NCI-H226 (cell line): Measurements from ENCODE around the gene SPATA31A6.
"Not testable (repeated sequence)": the region's sequence is repeated elsewhere in the genome, so short reads cannot be mapped to it uniquely, and the experiment has no call there.

ENCODE experiments used
- DNase-seq: peaks from one replicate; pipeline ENCODE4 v3.0.0-alpha.2; 2015

SPATA31A6 gene

DNA sequence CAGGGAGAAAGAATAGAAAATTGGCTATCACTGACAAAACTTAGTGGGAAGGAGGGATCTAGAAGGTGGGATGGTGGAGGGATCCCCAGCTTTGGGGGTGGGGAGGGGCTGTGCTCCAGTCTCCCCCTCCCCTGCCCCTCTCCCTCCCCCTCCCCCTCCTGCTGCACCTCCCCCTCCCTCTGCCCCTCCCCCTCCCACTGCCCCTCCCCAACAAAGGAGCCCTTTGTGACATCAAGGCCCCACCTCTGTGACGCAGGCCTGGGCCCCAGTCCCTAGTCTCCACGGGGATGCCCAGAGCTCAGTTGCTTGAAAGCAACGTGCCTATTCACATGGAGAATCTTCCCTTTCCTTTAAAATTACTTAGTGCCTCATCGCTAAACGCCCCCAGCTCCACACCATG is at the start of gene SPATA31A6:
Gene SPATA31A6 (plus strand): TSS at position 301 of the 400 bp plus-strand sequence. CDS start 29 bp downstream, at position 330.
- DNase-seq = not testable (repeated sequence)

DNA sequence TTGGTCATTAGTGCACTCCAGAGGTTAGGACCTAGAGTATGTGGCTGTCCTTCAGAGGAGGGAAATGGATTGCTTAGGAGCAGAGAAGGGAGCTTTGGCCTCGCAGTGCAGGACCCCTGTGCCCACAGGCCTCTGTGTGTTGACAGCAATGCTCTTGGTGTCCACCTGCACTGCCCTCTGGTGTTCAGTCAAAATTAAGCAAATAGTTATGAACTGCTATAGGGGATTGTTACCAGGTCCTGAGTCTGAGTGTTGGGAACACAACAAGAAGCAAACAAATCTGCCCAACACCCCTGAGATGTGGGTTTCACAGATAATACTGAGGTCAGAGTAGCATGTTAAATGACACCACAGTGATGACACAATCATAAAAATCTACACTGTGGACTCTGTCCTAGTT is 23.2 kb upstream of the SPATA31A6 start:
- not testable (repeated sequence) for DNase-seq

- DNase-seq = not testable (repeated sequence)
These were observed 36.4 kb downstream of the SPATA31A6 start for GRCh38 chr9:42219861-42220260.

GRCh38 chr9:42223230-42223629 is 39.8 kb downstream of the SPATA31A6 start:
- not testable (repeated sequence) for DNase-seq

DNA sequence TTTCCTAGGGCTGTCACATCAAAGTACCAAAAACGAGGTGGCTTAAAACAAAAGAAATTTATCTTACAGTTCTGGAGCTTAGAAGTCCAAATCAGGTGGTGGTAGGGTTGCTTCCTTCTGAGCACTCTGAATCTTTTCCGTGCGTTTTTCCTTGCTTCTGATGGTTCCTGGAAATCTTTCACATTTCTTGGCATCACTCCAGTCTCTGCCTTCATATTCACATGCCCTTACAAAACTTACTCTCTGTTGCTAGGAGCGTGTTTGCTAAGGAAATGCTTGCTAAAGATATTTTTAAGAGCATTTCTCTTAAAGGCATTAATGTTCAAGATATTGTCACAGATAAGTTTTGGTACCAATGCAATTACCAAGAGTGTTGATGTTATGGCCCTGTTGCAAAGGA is 49.6 kb downstream of the SPATA31A6 start:
- DNase-seq = not testable (repeated sequence)

DNA sequence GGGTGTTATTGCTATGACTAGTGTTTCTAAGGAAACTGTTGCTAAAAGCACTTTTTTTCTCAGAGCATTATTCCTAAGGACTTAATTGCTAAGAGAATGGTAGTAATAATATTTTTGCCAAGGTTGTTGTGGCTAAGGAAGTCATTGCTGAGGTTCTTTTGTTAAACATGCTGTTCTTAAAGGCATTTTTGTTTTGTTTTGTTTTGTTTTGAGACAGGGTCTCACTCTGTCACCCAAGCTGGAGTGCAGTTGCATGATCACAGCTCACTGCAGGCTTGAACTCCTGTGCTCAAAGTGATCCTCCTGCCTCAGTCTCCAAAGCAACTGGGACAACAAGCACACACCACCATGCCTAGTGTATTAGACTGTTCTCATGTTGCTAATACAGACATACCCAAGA is 51.2 kb downstream of the SPATA31A6 start:
- not testable (repeated sequence) for DNase-seq

DNA sequence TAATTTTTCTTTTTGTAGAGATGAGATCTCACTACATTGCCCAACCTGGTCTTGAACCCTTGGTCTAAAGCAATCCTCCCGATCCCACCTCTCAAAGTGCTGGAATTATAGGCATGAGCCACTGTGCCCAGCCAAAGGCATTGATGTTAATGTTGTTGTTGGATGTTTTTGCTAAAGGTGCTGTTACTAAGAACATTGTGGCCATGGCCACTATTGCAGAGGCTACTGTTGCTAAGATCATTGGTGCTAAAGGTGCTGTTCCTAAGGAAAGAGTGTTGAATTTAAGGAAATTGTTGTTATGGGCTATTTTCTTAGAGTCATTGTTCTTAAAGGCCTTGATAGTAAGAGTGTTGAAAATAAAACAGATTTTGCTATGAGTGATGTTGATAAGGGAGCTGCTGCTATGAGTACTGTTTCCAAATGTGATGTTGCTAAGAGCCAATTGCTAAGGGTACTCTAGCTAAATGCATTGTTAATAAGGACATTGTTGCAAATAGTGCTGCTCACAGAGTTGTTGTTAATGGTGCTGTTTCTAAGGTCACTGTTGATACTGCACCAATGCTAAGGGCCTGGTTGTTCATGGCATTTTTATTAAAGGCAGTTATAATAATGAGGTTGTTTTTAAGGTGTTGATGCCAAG is 52.0 kb downstream of the SPATA31A6 start:
- not testable (repeated sequence) for DNase-seq

DNA sequence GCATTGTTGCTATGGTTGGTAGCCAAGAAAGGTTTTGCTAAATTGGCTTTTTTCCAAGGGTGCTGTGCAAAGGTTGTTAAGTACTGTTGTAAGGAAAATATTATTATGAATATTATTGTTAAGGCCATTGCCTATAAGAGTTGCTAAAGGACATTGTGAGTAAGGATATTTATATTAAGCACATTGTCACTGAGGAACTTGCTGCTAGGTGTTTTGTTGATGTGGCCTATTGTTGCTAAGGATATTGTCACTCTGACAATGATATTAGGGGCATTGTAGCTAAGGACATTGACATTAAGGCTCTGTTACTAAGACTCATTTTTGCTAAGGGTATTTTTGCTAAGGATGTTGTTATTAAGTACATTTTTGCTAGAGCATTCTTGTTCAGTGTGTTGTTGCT is 52.6 kb downstream of the SPATA31A6 start:
- DNase-seq = not testable (repeated sequence)

DNA sequence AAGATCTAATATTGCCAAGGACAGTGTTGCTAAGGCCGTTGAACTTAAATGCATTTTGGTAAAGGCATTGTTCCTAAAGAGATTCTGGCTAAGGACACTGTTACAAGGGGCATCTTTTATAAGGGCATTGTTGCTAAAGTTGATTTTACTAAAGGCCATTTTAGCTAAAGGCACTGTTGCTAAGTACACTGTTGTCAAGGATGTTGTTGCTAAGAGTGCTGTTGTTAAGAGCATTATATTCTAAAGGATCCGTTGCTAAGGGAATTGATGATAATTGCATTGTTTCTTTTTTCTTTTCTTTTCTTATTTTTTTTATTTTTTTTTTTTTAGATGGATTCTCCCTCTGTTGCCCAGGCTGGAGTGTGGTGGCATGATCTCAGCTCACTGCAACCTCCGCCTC is 53.9 kb downstream of the SPATA31A6 start:
- not testable (repeated sequence) for DNase-seq

DNA sequence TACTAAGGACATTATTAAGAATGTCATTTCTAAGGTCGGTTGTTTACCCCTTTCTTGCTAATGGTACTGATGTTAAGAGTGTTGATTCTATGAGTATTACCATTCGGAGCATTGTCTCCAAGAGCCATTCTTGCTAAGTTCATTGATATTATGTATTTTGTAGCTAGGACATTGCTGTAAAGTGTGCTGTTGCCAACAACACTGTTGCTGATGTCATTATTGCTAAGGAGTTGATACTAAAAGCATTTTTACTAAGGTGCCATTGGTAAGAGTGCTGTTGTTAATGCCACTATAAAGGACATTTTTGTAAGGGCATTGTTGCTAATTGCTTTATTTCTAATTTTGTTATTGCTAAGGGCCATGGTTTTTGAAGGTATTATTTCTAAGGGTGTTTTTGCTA is 55.4 kb downstream of the SPATA31A6 start:
- DNase-seq = not testable (repeated sequence)
